ENCODE measurements around the gene FAM168B. TPM values are rescaled to one million over a fixed set of nuclear protein-coding genes. Genes with fewer than 3 reads are reported as not detected.

Gene FAM168B
- polyA plus RNA-seq, 1 of the 3 experiments (the other 2 are of a cell fraction): 72.7 TPM

- Histone ChIP-seq H3K9me2 (no peaks in the 10 kb centered on the region), H3K9me3 (no peaks in the 10 kb centered on the region), H3K36me3 (replicated peaks in 1 of 2; ENCODE audit: control insufficient read depth in 1 of 2, insufficient read depth in 2 of 2, low read length in 1 of 2) (no peaks in the 10 kb centered on the region), H3K27ac (ENCODE audit: low read depth in 2 of 2, low read length in 1 of 2) (peak overlapping the region in 1 of 2 experiments; percentile 68; a peak in 2 of 4 replicates), H3F3A (replicated peaks; ENCODE audit: insufficient read depth) (no peaks in the 10 kb centered on the region), H3K4me1 (ENCODE audit: control insufficient read depth in 1 of 2, insufficient read depth in 2 of 2, low read depth in 1 of 2, low read length in 1 of 2) (peaks cover 0 to 34% of the 10 kb centered on the region in 2 experiments; a peak in 2 of 4 replicates), H3K27me3 (ENCODE audit: insufficient read depth) (no peaks in the 10 kb centered on the region), H3K79me2 (ENCODE audit: insufficient read depth) (no peaks in the 10 kb centered on the region), H3K4me3 (ENCODE audit: low read depth in 2 of 2, low read length in 1 of 2) (no peak overlapping the region), H2AFZ (ENCODE audit: low read depth) (no peak overlapping the region), H4K20me1 (ENCODE audit: insufficient read depth) (no peaks in the 10 kb centered on the region), H3K9ac (no peak overlapping the region), H3K4me2 (no peak overlapping the region)
- TF ChIP-seq ELF1 (IDR thresholded peaks at IDR 0.05): no peak
- no peak for TF ChIP-seq USF2 (IDR thresholded peaks at IDR 0.05; ENCODE audit: borderline replicate concordance, low read depth, low read length)
- TF ChIP-seq PBX3 (IDR thresholded peaks at IDR 0.05): no peak
- TF ChIP-seq IRF3 (IDR thresholded peaks at IDR 0.05; ENCODE audit: low read depth, low read length): no peak
- no peak for TF ChIP-seq TCF12 (IDR thresholded peaks at IDR 0.05)
- 0 out of 2 replicates have a peak, but pooled peaks have one; percentile 5 for TF ChIP-seq GATA2 (CRISPR knock-in tag; IDR thresholded peaks at IDR 0.05)
- no peak for TF ChIP-seq YY1 (IDR thresholded peaks at IDR 0.05; ENCODE audit: low read depth)
- no peak for TF ChIP-seq NFIC (IDR thresholded peaks at IDR 0.05; ENCODE audit: borderline replicate concordance)
- no peak for TF ChIP-seq RFX5 (IDR thresholded peaks at IDR 0.05; ENCODE audit: low read length)
- TF ChIP-seq SMC3 (IDR thresholded peaks at IDR 0.05; ENCODE audit: low read depth, low read length): peak; percentile 21; the same call in 1 of the 2 replicates
- peak; percentile 66 for TF ChIP-seq RAD21 (IDR thresholded peaks at IDR 0.05; ENCODE audit: low read length)
- peak; percentile 76; the same call in 1 of the 2 replicates for TF ChIP-seq MXI1 (IDR thresholded peaks at IDR 0.05; ENCODE audit: low read depth, low read length)
- no peak for TF ChIP-seq TEAD4 (IDR thresholded peaks at IDR 0.05; ENCODE audit: borderline replicate concordance, insufficient read depth)
- DNase-seq: peak; percentile 80
- POLR2A ChIA-PET: no interaction called here
- WGBS (ENCODE audit: low lambda C conversion rate): 47% methylated on average over 13 of the region's 13 CpGs
- CTCF ChIA-PET: interaction anchor here (1.2 to 1.9 kb wide), 2 partner anchors 16 to 233 kb away, joined by 4 to 6 read pairs; no protein-coding TSS in a partner anchor
Measured at GRCh38 chr2:131030478-131030971, 62.7 kb downstream of the FAM168B start.

- no peak for TF ChIP-seq TAF1 (IDR thresholded peaks at IDR 0.05; ENCODE audit: borderline replicate concordance, low read depth, low read length)
- no peak for TF ChIP-seq NRF1 (IDR thresholded peaks at IDR 0.05; ENCODE audit: low read depth, low read length)
- Histone ChIP-seq H4K20me1 (ENCODE audit: insufficient read depth) (no peaks in the 10 kb centered on the region), H2AFZ (ENCODE audit: low read depth) (no peak overlapping the region), H3K36me3 (replicated peaks in 1 of 2; ENCODE audit: control insufficient read depth in 1 of 2, insufficient read depth in 2 of 2, low read length in 1 of 2) (no peaks in the 10 kb centered on the region), H3K4me2 (no peak overlapping the region), H3K9me3 (no peaks in the 10 kb centered on the region), H3F3A (replicated peaks; ENCODE audit: insufficient read depth) (no peaks in the 10 kb centered on the region), H3K9me2 (no peaks in the 10 kb centered on the region), H3K4me1 (ENCODE audit: control insufficient read depth in 1 of 2, insufficient read depth in 2 of 2, low read depth in 1 of 2, low read length in 1 of 2) (peaks cover 0 to 32% of the 10 kb centered on the region in 2 experiments; a peak in 2 of 4 replicates), H3K27me3 (ENCODE audit: insufficient read depth) (no peaks in the 10 kb centered on the region), H3K4me3 (ENCODE audit: low read depth in 2 of 2, low read length in 1 of 2) (no peak overlapping the region), H3K9ac (no peak overlapping the region), H3K79me2 (ENCODE audit: insufficient read depth) (no peaks in the 10 kb centered on the region), H3K27ac (ENCODE audit: low read depth in 2 of 2, low read length in 1 of 2) (no peak overlapping the region)
- CTCF ChIA-PET: interaction anchor here (1.0 to 1.3 kb wide), 2 partner anchors 13 to 109 kb away, joined by 3 read pairs; no protein-coding TSS in a partner anchor
- POLR2A ChIA-PET: no interaction called here
- 43% methylated on average over 6 of the region's 8 CpGs for WGBS (ENCODE audit: low lambda C conversion rate)
- DNase-seq: no peak
Measured at GRCh38 chr2:131029812-131030211, 63.4 kb downstream of the FAM168B start.

All from SK-N-SH (cell line).